Mucosa of descending colon (tissue), 3 donors: ENCODE data around the gene ADAMTS13. TPM values are rescaled to one million over a fixed set of nuclear protein-coding genes. Genes with fewer than 3 reads are reported as not detected.
A peak's percentile ranks its signal among the peaks of the same experiment; 100 is the strongest.

Experiments
- ATAC-seq: fragments of 200-7000 bp; cut with Tn5 transposase; one replicate; pipeline ENCODE4 v1.9.1; 2020; ENCODE audit warnings: mild to moderate bottlenecking, moderate library complexity
- DNase-seq, 3 donors: peaks; one replicate each; pipeline ENCODE4 v3.0.0-alpha.2; 2020
- H3K36me3 ChIP-seq: fragments of 200-600 bp; one replicate; pipeline ENCODE4 v1.8.0; 2021; ENCODE audit warnings: low read depth, mild to moderate bottlenecking
- H3K4me1 ChIP-seq: fragments of 200-600 bp; one replicate; pipeline ENCODE4 v1.8.0; 2021; ENCODE audit warnings: low read depth, mild to moderate bottlenecking
- H3K4me3 ChIP-seq: fragments of 200-600 bp; one replicate; pipeline ENCODE4 v1.8.0; 2021; ENCODE audit warnings: mild to moderate bottlenecking
- H3K9me3 ChIP-seq: fragments of 200-600 bp; one replicate; pipeline ENCODE4 v1.8.0; 2021; ENCODE audit warnings: mild to moderate bottlenecking
- CTCF ChIP-seq: fragments of 200-600 bp; IDR thresholded peaks from one replicate; pipeline ENCODE4 v1.8.0; 2022; ENCODE audit warnings: antibody characterized with exemption, mild to moderate bottlenecking
- intact Hi-C, 2 donors: fragments of 100-400 bp; cut with DNase I in 1 of 2; cut with micrococcal nuclease in 1 of 2; formaldehyde crosslinking; loops; one replicate each; pipeline versions ENCODE4 v1.11.0 to v1.11.1; 2022; cut with DNase I, micrococcal nuclease
- total RNA-seq, 3 donors: library from RNA; stranded (reverse); fragmentation: NEBNext Ultra II Directional in 2 of 3; extraction: Animal tissue kit (Norgen Biotek cat#: 25700) in 2 of 3; gene quantifications; one replicate each; pipeline versions ENCODE4 v1.2.1 to v1.2.4, GENCODE V29; 2021 to 2023
- donor health status: DM: no; HTN: no; CAD: no; lungs with moderate emphysema.
- donor health status: DM: no; HTN: no; CAD: no.
- donor health status: DM: no; HTN: yes; CAD: no.

ADAMTS13 gene
- total RNA-seq, 3 donors from 2014 or later = 3.3 to 5.0 (median 3.6) TPM

GRCh38 chr9:133377721-133378216 lies 44.4 kb upstream of the ADAMTS13 start:
- ATAC-seq = no peak
- no peaks in the 10 kb centered on the region for H3K9me3 ChIP-seq
- no peak overlapping the region for H3K4me3 ChIP-seq
- peaks cover 10% of the 10 kb centered on the region for H3K4me1 ChIP-seq
- DNase-seq = peak in 1 of 3 donors; percentile 23
- no peak for TF ChIP-seq CTCF
- intact Hi-C loops = no loop called here
- H3K36me3 ChIP-seq = no peaks in the 10 kb centered on the region

GRCh38 chr9:133378408-133378962 lies 43.7 kb upstream of the ADAMTS13 start:
- Histone ChIP-seq H3K4me1 (peaks cover 10% of the 10 kb centered on the region), H3K9me3 (no peaks in the 10 kb centered on the region), H3K36me3 (no peaks in the 10 kb centered on the region), H3K4me3 (no peak overlapping the region)
- ATAC-seq (no peak), DNase-seq (peak in 1 of 3 donors; percentile 32)
- TF ChIP-seq CTCF = no peak
- intact Hi-C loops = no loop called here

- no peak for TF ChIP-seq CTCF
- H3K4me1 ChIP-seq = peaks cover 5% of the 10 kb centered on the region
- DNase-seq (no peak), ATAC-seq (no peak)
- intact Hi-C loops = no loop called here
- H3K9me3 ChIP-seq = no peaks in the 10 kb centered on the region
- no peak overlapping the region for H3K4me3 ChIP-seq
- H3K36me3 ChIP-seq = no peaks in the 10 kb centered on the region
Measured at GRCh38 chr9:133379153-133380086, 42.7 kb upstream of the ADAMTS13 start.

GRCh38 chr9:133380734-133381133 lies 41.4 kb upstream of the ADAMTS13 start:
- Histone ChIP-seq H3K36me3 (no peaks in the 10 kb centered on the region), H3K4me3 (no peak overlapping the region), H3K4me1 (no peaks in the 10 kb centered on the region), H3K9me3 (no peaks in the 10 kb centered on the region)
- no peak for DNase-seq
- TF ChIP-seq CTCF = no peak
- intact Hi-C loops = no loop called here
- ATAC-seq = no peak

DNA sequence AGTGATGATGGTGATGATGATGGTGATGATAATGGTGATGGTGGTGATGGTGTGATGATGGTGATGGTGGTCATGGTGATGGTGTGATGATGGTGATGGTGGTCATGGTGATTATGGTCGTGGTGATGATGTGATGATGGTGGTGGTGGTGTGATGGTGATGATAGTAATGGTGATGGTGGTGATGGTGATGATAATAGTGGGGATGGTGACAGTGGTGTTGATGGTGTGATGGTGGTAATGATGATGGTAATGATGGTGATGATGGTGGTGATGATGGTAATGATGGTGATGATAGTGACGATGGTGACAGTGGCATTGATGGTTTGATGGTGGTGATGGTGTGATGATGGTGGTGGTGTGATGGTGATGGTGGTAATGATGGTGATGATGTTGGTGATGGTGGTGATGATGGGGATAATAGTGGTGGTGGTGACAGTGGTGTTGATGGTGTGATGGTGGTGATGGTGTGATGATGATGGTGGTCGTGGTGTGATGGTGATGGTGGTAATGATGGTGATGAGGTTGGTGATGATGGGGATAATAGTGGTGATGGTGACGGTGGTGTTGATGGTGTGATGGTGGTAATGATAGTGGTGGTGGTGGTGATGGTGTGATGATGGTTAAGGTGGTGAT lies 39.5 kb upstream of the ADAMTS13 start:
- no peaks in the 10 kb centered on the region for H3K4me1 ChIP-seq
- intact Hi-C loops = no loop called here

More for the DNA sequence above, 39.5 kb upstream of the ADAMTS13 start:
- Histone ChIP-seq H3K36me3 (no peaks in the 10 kb centered on the region), H3K4me3 (no peak overlapping the region), H3K9me3 (no peaks in the 10 kb centered on the region)
- ATAC-seq (no peak), DNase-seq (no peak)
- no peak for TF ChIP-seq CTCF
